Ovary (tissue), 3 donors: ENCODE data around the gene MUC3A.

Experiments
- CTCF ChIP-seq, 3 donors: fragments of 450-650 bp in 2 of 3; fragments of 200-600 bp in 1 of 3; IDR thresholded peaks; one replicate each; pipeline versions ENCODE4 v1.5.1 to v1.8.0; 2016 to 2022; ENCODE audit warnings: antibody characterized with exemption in 3 of 3, mild to moderate bottlenecking in 1 of 3
- EP300 ChIP-seq: sonication (generic); formaldehyde crosslinking; IDR thresholded peaks from one replicate; pipeline ENCODE4 v1.6.1; 2017; ENCODE audit warnings: antibody characterized with exemption
- POLR2A ChIP-seq: fragments of 450-650 bp; IDR thresholded peaks from one replicate; pipeline ENCODE4 v1.6.1; 2017; ENCODE audit warnings: antibody characterized with exemption, mild to moderate bottlenecking, moderate library complexity
- donor health status: DM: no; HTN: no; CAD: no.

GRCh38 chr7:100965045-100965722 is 15.8 kb downstream of the MUC3A start:
- TF ChIP-seq CTCF (IDR thresholded peaks at IDR 0.05): no peak
- TF ChIP-seq POLR2A: no peak
- TF ChIP-seq EP300: no peak
